HEK293 (cell line): ENCODE measurements around the gene FAXC.
A peak's percentile ranks its signal among the peaks of the same experiment; 100 is the strongest.

Source experiments
- CTCF ChIA-PET: fragments of 350-600 bp; formaldehyde crosslinking; extraction: SDS; loops from one replicate; lab custom pipeline; 2021; ENCODE audit warnings: antibody characterized with exemption; lab: Yijun Ruan, JAX
- POLR2A ChIA-PET: fragments of 300-600 bp; formaldehyde crosslinking; extraction: SDS; loops from one replicate; lab custom pipeline; 2020; ENCODE audit warnings: antibody characterized with exemption, inconsistent platforms; lab: Yijun Ruan, JAX
- H3K27ac ChIP-seq: fragments of 200-500 bp; sonication (Bioruptor generic); 2 replicates; pipeline ENCODE4 v1.5.1; 2014; ENCODE audit warnings: low read depth, low read length, control low read depth, inconsistent platforms; ENCODE audit errors: extremely low read depth
- H3K36me3 ChIP-seq, 2 experiments: fragments of 200-500 bp in 1 of 2; sonication (Bioruptor generic) in 1 of 2; 1 replicate in 1 of 2; 2 replicates in 1 of 2; pipeline ENCODE4 v1.5.1; 2014 to 2017; ENCODE audit warnings: inconsistent platforms in 2 of 2, low read length in 2 of 2; ENCODE audit not compliant: control insufficient read depth in 2 of 2, insufficient read depth in 1 of 2
- H3K4me1 ChIP-seq: fragments of 200-500 bp; sonication (Bioruptor generic); 2 replicates; pipeline ENCODE4 v1.5.1; 2014; ENCODE audit warnings: mild to moderate bottlenecking, low read length, inconsistent platforms; ENCODE audit not compliant: control insufficient read depth, insufficient read depth
- H3K4me3 ChIP-seq: 2 replicates; pipeline ENCODE4 v1.5.1; 2011; ENCODE audit warnings: low read depth, mild to moderate bottlenecking, control low read depth, low read length, moderate library complexity
- H3K9me3 ChIP-seq: fragments of 200-500 bp; sonication (Bioruptor generic); 2 replicates; pipeline ENCODE4 v1.5.1; 2014; ENCODE audit warnings: low read depth, low read length, inconsistent platforms; ENCODE audit not compliant: control insufficient read depth, insufficient read depth
- ATF2 ChIP-seq: fragments of 450-650 bp; formaldehyde crosslinking; IDR thresholded peaks from 2 replicates; pipeline ENCODE4 v1.5.1; 2016; ENCODE audit warnings: missing biosample characterization, missing genetic modification characterization, low read depth
- ELK4 ChIP-seq: IDR thresholded peaks from 2 replicates; pipeline ENCODE4 v1.6.1; 2011; ENCODE audit warnings: mild to moderate bottlenecking, low read depth, low read length, borderline replicate concordance
- FEZF1 ChIP-seq: fragments of 450-650 bp; formaldehyde crosslinking; IDR thresholded peaks from 2 replicates; pipeline ENCODE4 v1.5.1; 2016; ENCODE audit warnings: missing biosample characterization, missing genetic modification characterization
- HOXC10 ChIP-seq: sonication (generic); formaldehyde crosslinking; IDR thresholded peaks from 2 replicates; pipeline ENCODE4 v1.8.1; 2023; ENCODE audit warnings: mild to moderate bottlenecking, missing genetic modification reagents
- IKZF3 ChIP-seq: fragments of 450-650 bp; IDR thresholded peaks from 2 replicates; pipeline ENCODE4 v1.5.0; 2018; ENCODE audit warnings: missing biosample characterization, mild to moderate bottlenecking, missing genetic modification characterization, moderate library complexity
- INSM2 ChIP-seq: fragments of 450-650 bp; formaldehyde crosslinking; IDR thresholded peaks from 2 replicates; pipeline ENCODE4 v1.5.1; 2016; ENCODE audit warnings: missing biosample characterization, missing genetic modification characterization
- MYNN ChIP-seq: fragments of 450-650 bp; formaldehyde crosslinking; IDR thresholded peaks from 2 replicates; pipeline ENCODE4 v1.5.1; 2016; ENCODE audit warnings: missing biosample characterization, missing genetic modification characterization, borderline replicate concordance
- PATZ1 ChIP-seq: fragments of 450-650 bp; formaldehyde crosslinking; IDR thresholded peaks from 2 replicates; pipeline ENCODE4 v1.5.1; 2016; ENCODE audit warnings: missing biosample characterization, missing genetic modification characterization
- PBX3 ChIP-seq: sonication (generic); formaldehyde crosslinking; IDR thresholded peaks from 2 replicates; pipeline ENCODE4 v1.8.1; 2022; ENCODE audit warnings: mild to moderate bottlenecking, moderate library complexity, missing genetic modification reagents
- PRDM10 ChIP-seq: fragments of 450-650 bp; formaldehyde crosslinking; IDR thresholded peaks from 2 replicates; pipeline ENCODE4 v1.5.1; 2016; ENCODE audit warnings: missing biosample characterization, missing genetic modification characterization
- SCRT1 ChIP-seq: fragments of 450-650 bp; formaldehyde crosslinking; IDR thresholded peaks from 2 replicates; pipeline ENCODE4 v1.5.1; 2016; ENCODE audit warnings: missing biosample characterization, missing genetic modification characterization, borderline replicate concordance
- ZBTB1 ChIP-seq: fragments of 450-650 bp; formaldehyde crosslinking; IDR thresholded peaks from 2 replicates; pipeline ENCODE4 v1.5.1; 2016; ENCODE audit warnings: missing biosample characterization, missing genetic modification characterization
- ZFP69B ChIP-seq: fragments of 450-650 bp; formaldehyde crosslinking; IDR thresholded peaks from 2 replicates; pipeline ENCODE4 v1.5.1; 2016; ENCODE audit warnings: missing biosample characterization, missing genetic modification characterization
- ZNF202 ChIP-seq: fragments of 450-650 bp; formaldehyde crosslinking; IDR thresholded peaks from 2 replicates; pipeline ENCODE4 v1.5.1; 2016; ENCODE audit warnings: missing biosample characterization, missing genetic modification characterization, borderline replicate concordance
- ZNF223 ChIP-seq: fragments of 450-650 bp; formaldehyde crosslinking; IDR thresholded peaks from 2 replicates; pipeline ENCODE4 v1.5.1; 2016; ENCODE audit warnings: missing biosample characterization, missing genetic modification characterization
- ZNF248 ChIP-seq: fragments of 450-650 bp; formaldehyde crosslinking; IDR thresholded peaks from 2 replicates; pipeline ENCODE4 v1.5.1; 2017; ENCODE audit warnings: missing biosample characterization, missing genetic modification characterization
- ZNF292 ChIP-seq: fragments of 450-650 bp; formaldehyde crosslinking; IDR thresholded peaks from 2 replicates; pipeline ENCODE4 v1.5.1; 2016; ENCODE audit warnings: low read depth, missing biosample characterization, missing genetic modification characterization, borderline replicate concordance
- ZNF350 ChIP-seq: fragments of 450-650 bp; formaldehyde crosslinking; IDR thresholded peaks from 2 replicates; pipeline ENCODE4 v1.5.0; 2017; ENCODE audit warnings: missing biosample characterization, mild to moderate bottlenecking, missing genetic modification characterization
- ZNF391 ChIP-seq: fragments of 450-650 bp; formaldehyde crosslinking; IDR thresholded peaks from 2 replicates; pipeline ENCODE4 v1.5.1; 2016; ENCODE audit warnings: low read depth, missing biosample characterization, missing genetic modification characterization, borderline replicate concordance
- ZNF514 ChIP-seq: fragments of 450-650 bp; formaldehyde crosslinking; IDR thresholded peaks from 2 replicates; pipeline ENCODE4 v1.5.1; 2016; ENCODE audit warnings: missing biosample characterization, missing genetic modification characterization
- ZNF544 ChIP-seq: fragments of 450-650 bp; formaldehyde crosslinking; IDR thresholded peaks from 2 replicates; pipeline ENCODE4 v1.5.0; 2017; ENCODE audit warnings: missing biosample characterization, missing genetic modification characterization
- ZNF645 ChIP-seq: fragments of 450-650 bp; formaldehyde crosslinking; IDR thresholded peaks from 2 replicates; pipeline ENCODE4; 2016; ENCODE audit warnings: missing biosample characterization, missing genetic modification characterization
- ZNF654 ChIP-seq: fragments of 450-650 bp; formaldehyde crosslinking; IDR thresholded peaks from 2 replicates; pipeline ENCODE4 v1.5.1; 2016; ENCODE audit warnings: low read depth, missing biosample characterization, missing genetic modification characterization
- ZNF664 ChIP-seq: fragments of 450-650 bp; formaldehyde crosslinking; IDR thresholded peaks from 2 replicates; pipeline ENCODE4 v1.5.1; 2016; ENCODE audit warnings: missing biosample characterization, missing genetic modification characterization
- ZNF777 ChIP-seq: fragments of 450-650 bp; formaldehyde crosslinking; IDR thresholded peaks from 2 replicates; pipeline ENCODE4 v1.5.1; 2017; ENCODE audit warnings: missing biosample characterization, missing genetic modification characterization, borderline replicate concordance
- ZNF843 ChIP-seq: fragments of 450-650 bp; formaldehyde crosslinking; IDR thresholded peaks from 2 replicates; pipeline ENCODE4 v1.5.1; 2016; ENCODE audit warnings: missing biosample characterization, missing genetic modification characterization
- ZXDB ChIP-seq: fragments of 450-650 bp; formaldehyde crosslinking; IDR thresholded peaks from 2 replicates; pipeline ENCODE4 v1.5.1; 2016; ENCODE audit warnings: missing biosample characterization, missing genetic modification characterization

Gene FAXC

GRCh38 chr6:99390896-99391295 lies 41.4 kb upstream of the FAXC start:
- CTCF ChIA-PET: interaction anchor here (0.7 to 1.1 kb wide), 2 partner anchors 60 to 568 kb away, joined by 4 read pairs; no protein-coding TSS in a partner anchor
- no peaks in the 10 kb centered on the region for H3K4me1 ChIP-seq
- H3K9me3 ChIP-seq: no peaks in the 10 kb centered on the region
- no peak overlapping the region for H3K27ac ChIP-seq
- POLR2A ChIA-PET: no interaction called here
- no peak overlapping the region for H3K4me3 ChIP-seq
- H3K36me3 ChIP-seq: no peaks in the 10 kb centered on the region
- TF ChIP-seq ZNF777 (tag by site-specific recombination): no peak
- TF ChIP-seq ZNF654 (tag by site-specific recombination): peak; percentile 44; the same call in 1 of the 2 replicates
- TF ChIP-seq ZNF843 (tag by site-specific recombination): no peak
- TF ChIP-seq ZNF350: no peak
- TF ChIP-seq ZNF544 (tag by site-specific recombination): no peak
- TF ChIP-seq ZNF223 (tag by site-specific recombination): no peak
- no peak for TF ChIP-seq ZFP69B
- no peak for TF ChIP-seq HOXC10 (CRISPR knock-in tag)
- TF ChIP-seq IKZF3 (tag by site-specific recombination): no peak
- no peak for TF ChIP-seq MYNN (tag by site-specific recombination)
- no peak for TF ChIP-seq ATF2 (tag by site-specific recombination)
- TF ChIP-seq ZNF391: no peak
- TF ChIP-seq ZNF292: no peak; the same call in 1 of the 2 replicates
- no peak for TF ChIP-seq PBX3
- peak; percentile 77; the same call in 1 of the 2 replicates for TF ChIP-seq ZXDB (tag by site-specific recombination)
- no peak for TF ChIP-seq INSM2 (tag by site-specific recombination)
- TF ChIP-seq SCRT1: no peak
- no peak for TF ChIP-seq ELK4
- no peak for TF ChIP-seq ZNF645 (tag by site-specific recombination)
- peak; percentile 95 for TF ChIP-seq ZNF202
- no peak for TF ChIP-seq FEZF1 (tag by site-specific recombination)
- no peak for TF ChIP-seq ZNF248 (tag by site-specific recombination)
- TF ChIP-seq ZNF514 (tag by site-specific recombination): no peak
- TF ChIP-seq PRDM10 (tag by site-specific recombination): no peak
- no peak for TF ChIP-seq PATZ1
- TF ChIP-seq ZNF664: peak; percentile 81
- no peak for TF ChIP-seq ZBTB1
